HG03066 (cell line): ENCODE data around the gene CUL9.

Source experiments
- ATAC-seq: cut with Tn5 transposase; IDR thresholded peaks from one replicate; pipeline ENCODE4 v1.9.1; 2021; ENCODE audit warnings: low read depth; ENCODE audit not compliant: unreplicated experiment

CUL9 gene

GRCh38 chr6:43250992-43251373, 69.0 kb downstream of the CUL9 start:
- ATAC-seq = no peak

- ATAC-seq = no peak
These were observed 71.4 kb downstream of the CUL9 start for GRCh38 chr6:43253401-43253800.

- ATAC-seq = no peak
These were observed 72.3 kb downstream of the CUL9 start for GRCh38 chr6:43254138-43254817.

- no peak for ATAC-seq
These were observed 72.8 kb downstream of the CUL9 start for GRCh38 chr6:43254846-43255245.

- ATAC-seq = no peak
These were observed 73.5 kb downstream of the CUL9 start for GRCh38 chr6:43255408-43256054.

GRCh38 chr6:43256670-43257366, 74.8 kb downstream of the CUL9 start:
- no peak for ATAC-seq

GRCh38 chr6:43257367-43258145, 75.6 kb downstream of the CUL9 start:
- no peak for ATAC-seq

GRCh38 chr6:43258180-43258579, 76.2 kb downstream of the CUL9 start:
- ATAC-seq = no peak

- ATAC-seq = no peak
These were observed 77.1 kb downstream of the CUL9 start for GRCh38 chr6:43258807-43259686.

- ATAC-seq = no peak
These were observed 78.8 kb downstream of the CUL9 start for GRCh38 chr6:43260791-43261190.

GRCh38 chr6:43261198-43261597, 79.2 kb downstream of the CUL9 start:
- ATAC-seq = no peak

- ATAC-seq = no peak
These were observed 80.2 kb downstream of the CUL9 start for GRCh38 chr6:43262000-43262779.

- no peak for ATAC-seq
These were observed 80.9 kb downstream of the CUL9 start for GRCh38 chr6:43262780-43263313.

GRCh38 chr6:43263314-43264178, 81.5 kb downstream of the CUL9 start:
- no peak for ATAC-seq

- ATAC-seq = no peak
These were observed 82.7 kb downstream of the CUL9 start for GRCh38 chr6:43264599-43265145.

GRCh38 chr6:43265564-43265963, 83.6 kb downstream of the CUL9 start:
- no peak for ATAC-seq

GRCh38 chr6:43267619-43268354, 85.8 kb downstream of the CUL9 start:
- ATAC-seq = no peak
